H1 (cell line): ENCODE data around the gene SEZ6L. TPM values are rescaled to one million over a fixed set of nuclear protein-coding genes. Genes with fewer than 3 reads are reported as not detected.

Experiments
- CTCF ChIA-PET: fragments of 300-600 bp; sonication (Branson Sonifier 250); formaldehyde crosslinking; loops from one replicate; lab custom pipeline; 2021; ENCODE audit not compliant: partially characterized antibody; lab: Charles Lee
- POLR2A ChIA-PET: fragments of 300-600 bp; sonication (Branson Sonifier 250); formaldehyde crosslinking; loops from one replicate; lab custom pipeline; 2021; ENCODE audit warnings: inconsistent platforms; ENCODE audit not compliant: partially characterized antibody; lab: Charles Lee
- DNase-seq, 2 experiments: peaks; one replicate each; pipeline versions ENCODE4 v3.0.0 to v3.0.0-alpha.2; 2010 to 2022; ENCODE audit warnings: low spot score in 2 of 2, low read depth in 1 of 2, mixed read lengths in 1 of 2
- FAIRE-seq: peaks from 2 replicates; lab custom pipeline; 2011; peaks lifted over from hg19 to GRCh38; lab: Jason Lieb, UNC
- H2AFZ ChIP-seq: 2 replicates; pipeline ENCODE4 v1.8.1; 2012; ENCODE audit warnings: low read length, inconsistent platforms
- H2AK5ac ChIP-seq: 2 replicates; pipeline ENCODE4 v1.6.1; 2013; ENCODE audit warnings: low read depth, low read length
- H2BK120ac ChIP-seq: replicated peaks from 2 replicates; pipeline ENCODE3; 2013; ENCODE audit warnings: low read depth, low read length, inconsistent platforms
- H2BK12ac ChIP-seq: 2 replicates; pipeline ENCODE4 v1.6.1; 2013; ENCODE audit warnings: low read depth, low read length
- H2BK15ac ChIP-seq: 2 replicates; pipeline ENCODE4 v1.6.1; 2013; ENCODE audit warnings: low read length
- H2BK20ac ChIP-seq: 2 replicates; pipeline ENCODE4 v1.6.1; 2013; ENCODE audit warnings: low read length
- H2BK5ac ChIP-seq: 2 replicates; pipeline ENCODE4 v1.6.1; 2013; ENCODE audit warnings: low read depth, low read length
- H3K14ac ChIP-seq: 2 replicates; pipeline ENCODE4 v1.6.1; 2013; ENCODE audit warnings: inconsistent platforms; ENCODE audit not compliant: insufficient read length
- H3K18ac ChIP-seq: 2 replicates; pipeline ENCODE4 v1.6.1; 2013; ENCODE audit warnings: low read length; ENCODE audit errors: extremely low read depth
- H3K23ac ChIP-seq: 2 replicates; pipeline ENCODE4 v1.6.1; 2013; ENCODE audit warnings: inconsistent platforms; ENCODE audit not compliant: insufficient read length
- H3K23me2 ChIP-seq: 2 replicates; pipeline ENCODE4 v1.6.1; 2013; ENCODE audit warnings: low read depth, low read length
- H3K27ac ChIP-seq: 2 replicates; pipeline ENCODE4 v1.6.1; 2011; ENCODE audit warnings: low read depth, low read length, inconsistent platforms
- H3K27me3 ChIP-seq, 4 experiments: replicated peaks in 1 of 4; 1 replicate in 1 of 4; 2 replicates in 3 of 4; pipeline versions ENCODE4 v1.6.1 to v1.8.1; 2011 to 2013; ENCODE audit warnings: low read length in 3 of 4, mild to moderate bottlenecking in 3 of 4, inconsistent platforms in 2 of 4, mixed read lengths in 2 of 4, moderate library complexity in 1 of 4; ENCODE audit not compliant: control insufficient read depth in 3 of 4, insufficient read depth in 3 of 4; ENCODE audit errors: extremely low read depth in 1 of 4
- H3K36me3 ChIP-seq, 4 experiments: 2 replicates each; pipeline versions ENCODE4 v1.6.1 to v1.8.1; 2011 to 2013; ENCODE audit warnings: mild to moderate bottlenecking in 4 of 4, low read length in 3 of 4, moderate library complexity in 2 of 4, control low read depth in 1 of 4, inconsistent platforms in 1 of 4; ENCODE audit not compliant: insufficient read depth in 4 of 4, control insufficient read depth in 2 of 4
- H3K4ac ChIP-seq: replicated peaks from 2 replicates; pipeline ENCODE3; 2013; ENCODE audit warnings: low read length, low read depth, mixed read lengths, inconsistent platforms; ENCODE audit not compliant: insufficient read length
- H3K4me1 ChIP-seq, 4 experiments: replicated peaks in 1 of 4; 1 replicate in 1 of 4; 2 replicates in 3 of 4; pipeline versions ENCODE4 v1.6.1 to v1.8.1; 2011 to 2013; ENCODE audit warnings: low read length in 3 of 4, inconsistent platforms in 2 of 4, mixed read lengths in 1 of 4; ENCODE audit not compliant: insufficient read depth in 4 of 4, control insufficient read depth in 3 of 4
- H3K4me2 ChIP-seq, 2 experiments: 2 replicates each; pipeline versions ENCODE4 v1.6.1 to v1.8.1; 2011 to 2013; ENCODE audit warnings: low read depth in 2 of 2, low read length in 2 of 2, control low read depth in 1 of 2, inconsistent platforms in 1 of 2, mild to moderate bottlenecking in 1 of 2; ENCODE audit not compliant: insufficient read depth in 1 of 2
- H3K4me3 ChIP-seq, 4 experiments: fragments of 200-600, 300-600 bp in 1 of 4; sonication (generic), shearing (Covaris generic), sonication (Bioruptor Twin) in 1 of 4; 2 replicates each; pipeline versions ENCODE4 v1.5.1 to v1.8.1; 2011 to 2016; ENCODE audit warnings: low read length in 4 of 4, low read depth in 3 of 4, control low read depth in 2 of 4, inconsistent platforms in 2 of 4, mild to moderate bottlenecking in 2 of 4, mixed read lengths in 1 of 4, moderate library complexity in 1 of 4; ENCODE audit not compliant: insufficient read depth in 2 of 4; ENCODE audit errors: extremely low read depth in 1 of 4
- H3K56ac ChIP-seq: replicated peaks from 2 replicates; pipeline ENCODE3; 2013; ENCODE audit warnings: low read depth, mild to moderate bottlenecking, mixed read lengths, low read length, inconsistent platforms; ENCODE audit not compliant: insufficient read length
- H3K79me1 ChIP-seq: 2 replicates; pipeline ENCODE4 v1.6.1; 2013; ENCODE audit warnings: low read depth, low read length, control low read depth
- H3K79me2 ChIP-seq, 2 experiments: 2 replicates each; pipeline versions ENCODE4 v1.6.1 to v1.8.1; 2012 to 2013; ENCODE audit warnings: low read length in 2 of 2, mild to moderate bottlenecking in 2 of 2, inconsistent platforms in 1 of 2; ENCODE audit not compliant: insufficient read depth in 2 of 2, control insufficient read depth in 1 of 2
- H3K9ac ChIP-seq, 4 experiments: replicated peaks in 1 of 4; 1 replicate in 1 of 4; 2 replicates in 3 of 4; pipeline versions ENCODE4 v1.6.1 to v1.8.1; 2011 to 2013; ENCODE audit warnings: low read depth in 3 of 4, low read length in 3 of 4, control low read depth in 2 of 4, mild to moderate bottlenecking in 2 of 4, moderate library complexity in 2 of 4, inconsistent platforms in 1 of 4; ENCODE audit errors: extremely low read depth in 1 of 4
- H3K9me3 ChIP-seq, 2 experiments: 2 replicates each; pipeline versions ENCODE4 v1.6.1 to v1.8.1; 2012 to 2013; ENCODE audit warnings: mild to moderate bottlenecking in 2 of 2, moderate library complexity in 2 of 2, control low read depth in 1 of 2, inconsistent platforms in 1 of 2, low read depth in 1 of 2, low read length in 1 of 2, mixed read lengths in 1 of 2; ENCODE audit not compliant: insufficient read depth in 2 of 2
- H4K20me1 ChIP-seq, 2 experiments: replicated peaks in 1 of 2; 2 replicates each; pipeline versions ENCODE3 to v1.8.1; 2011 to 2013; ENCODE audit warnings: inconsistent platforms in 2 of 2, low read length in 2 of 2, mild to moderate bottlenecking in 1 of 2; ENCODE audit not compliant: insufficient read depth in 2 of 2, control insufficient read depth in 1 of 2
- H4K5ac ChIP-seq: 2 replicates; pipeline ENCODE4 v1.6.1; 2013; ENCODE audit warnings: low read length, low read depth, mixed read lengths, inconsistent platforms; ENCODE audit not compliant: insufficient read length
- H4K8ac ChIP-seq: 2 replicates; pipeline ENCODE4 v1.8.0; 2013; ENCODE audit warnings: mild to moderate bottlenecking, moderate library complexity, low read length, inconsistent platforms; ENCODE audit not compliant: insufficient read depth; ENCODE audit errors: extremely low read depth
- H4K91ac ChIP-seq: replicated peaks from 2 replicates; pipeline ENCODE3; 2013; ENCODE audit warnings: low read length, mixed read lengths, inconsistent platforms; ENCODE audit not compliant: insufficient read length
- CBX8 ChIP-seq: fragments of 300-800, 300-1000 bp; sonication (generic); IDR thresholded peaks from 2 replicates; pipeline ENCODE4 v1.7.1; 2016; ENCODE audit warnings: low read depth, low read length, borderline replicate concordance
- SUZ12 ChIP-seq: fragments of 200-600 bp; sonication (generic); IDR thresholded peaks from 2 replicates; pipeline ENCODE4 v1.6.1; 2012; ENCODE audit warnings: mild to moderate bottlenecking, inconsistent platforms, low read length, moderate library complexity, mixed read lengths
- whole genome bisulfite sequencing, 2 experiments: shearing (Covaris generic) in 1 of 2; methylation state at CpG; one replicate each; pipeline versions ENCODE4 v1.1.6 to v1.1.7; 2013 to 2015; ENCODE audit warnings: low lambda C conversion rate in 2 of 2, mixed read lengths in 2 of 2, inconsistent platforms in 1 of 2, low coverage in 1 of 2, missing lambda C conversion rate in 1 of 2; ENCODE audit not compliant: insufficient replicate concordance in 2 of 2, insufficient coverage in 1 of 2, insufficient read length in 1 of 2; ENCODE audit errors: extremely low coverage in 1 of 2, missing lambda C conversion rate in 1 of 2; 5-methylcytosine and 5-hydroxymethylcytosine counted together
- polyA plus RNA-seq, 7 experiments: library from polyadenylated mRNA; depleted of rRNA in 3 of 7; stranded (reverse) in 5 of 7; unstranded in 2 of 7; fragments of >200 nt in 5 of 7; fragments of 200-250 nt in 2 of 7; gene quantifications; 1 replicate in 5 of 7; 2 replicates in 1 of 7; 4 replicates in 1 of 7; pipeline versions ENCODE4 v1.2.1 to v1.2.3, GENCODE V29; 2011 to 2013; ENCODE audit warnings: missing spikeins in 2 of 7, mixed read lengths in 2 of 7
- total RNA-seq: library from RNA; stranded (reverse); fragmentation: NEBNext Ultra II Directional; extraction: Animal tissue kit (Norgen Biotek cat#: 25700); gene quantifications from 2 replicates; pipeline ENCODE4 v1.2.1, GENCODE V29; 2021

The SEZ6L gene
- total and polyA plus RNA-seq, 2 of the 8 experiments (the other 6 are each of a cell fraction or from before 2014, with no cell fraction given), result 0.06 to 0.33 TPM

DNA sequence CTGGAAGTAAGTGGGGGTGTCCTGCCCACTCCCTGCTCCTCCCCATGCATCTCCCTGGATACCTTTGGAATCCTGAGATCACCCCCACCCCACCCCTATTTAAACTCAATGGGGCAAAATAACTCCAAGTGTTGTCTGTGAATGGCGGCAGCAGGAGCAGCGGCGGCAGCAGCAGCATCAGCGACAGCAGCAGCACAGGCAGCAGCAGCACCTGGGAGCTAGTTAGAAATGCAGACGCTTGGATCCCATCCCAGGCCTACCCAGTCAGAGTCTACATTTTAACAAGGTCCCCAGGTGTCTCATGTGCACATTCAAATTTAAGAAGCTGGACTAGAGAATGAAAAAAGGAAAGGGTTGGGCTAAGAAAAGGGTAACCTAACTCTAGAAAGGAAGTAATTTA is 82.6 kb downstream of the SEZ6L start:
- H3K23ac ChIP-seq, result no peak overlapping the region
- no peaks in the 10 kb centered on the region for H3K9me3 ChIP-seq
- H4K91ac ChIP-seq, result no peak overlapping the region
- no peak overlapping the region for H3K4ac ChIP-seq
- no peak overlapping the region for H3K4me3 ChIP-seq
- H3K27me3 ChIP-seq, result no peaks in the 10 kb centered on the region
- no peak overlapping the region for H3K56ac ChIP-seq
- no peaks in the 10 kb centered on the region; a peak in 1 of 7 replicates for H3K4me1 ChIP-seq
- H3K4me2 ChIP-seq, result no peak overlapping the region
- no peak for DNase-seq
- no peak overlapping the region for H2BK12ac ChIP-seq
- no peaks in the 10 kb centered on the region for H3K79me2 ChIP-seq
- no peak overlapping the region; the same call in 1 of the 2 replicates for H2AK5ac ChIP-seq
- no peak overlapping the region for H2BK15ac ChIP-seq
- no peak overlapping the region for H2BK20ac ChIP-seq
- no peak for FAIRE-seq
- H3K27ac ChIP-seq, result no peak overlapping the region
- H2BK120ac ChIP-seq, result no peak overlapping the region
- H3K9ac ChIP-seq, result no peak overlapping the region
- no peaks in the 10 kb centered on the region for H3K36me3 ChIP-seq
- no peak overlapping the region for H3K18ac ChIP-seq
- TF ChIP-seq CBX8, result no peak
- no peak for TF ChIP-seq SUZ12
- WGBS, 2 experiments, result 85% methylated on average over 5 of the region's 5 CpGs; no CpG with 5 or more reads in 1 of the 2 experiments
- no peaks in the 10 kb centered on the region for H3K23me2 ChIP-seq
- H4K8ac ChIP-seq, result no peak overlapping the region
- H4K20me1 ChIP-seq, result no peaks in the 10 kb centered on the region
- ChIA-PET CTCF (interaction anchor here (2.7 kb wide), 1 partner anchor 79 kb away, joined by 12 read pairs; no protein-coding TSS in a partner anchor), POLR2A (interaction anchor here (0.6 kb wide), 1 partner anchor 123 kb away, joined by 3 read pairs; no protein-coding TSS in a partner anchor)
- H3K14ac ChIP-seq, result no peak overlapping the region
- no peak overlapping the region for H2BK5ac ChIP-seq
- H4K5ac ChIP-seq, result no peak overlapping the region
- no peaks in the 10 kb centered on the region for H3K79me1 ChIP-seq
- no peak overlapping the region for H2AFZ ChIP-seq
